GM19238 (cell line): ENCODE data around the gene HSD11B1.
"Not testable (repeated sequence)": the region's sequence is repeated elsewhere in the genome, so short reads cannot be mapped to it uniquely, and the experiment has no call there.

Source experiments
- DNase-seq: peaks from one replicate; pipeline ENCODE4 v3.0.0; 2011; ENCODE audit warnings: low spot score; ENCODE audit not compliant: insufficient read length

The HSD11B1 gene

GRCh38 chr1:209691237-209691636 lies 13.4 kb upstream of the HSD11B1 start:
- no peak for DNase-seq

GRCh38 chr1:209692296-209692695 lies 12.3 kb upstream of the HSD11B1 start:
- no peak for DNase-seq

GRCh38 chr1:209692745-209693504 lies 11.7 kb upstream of the HSD11B1 start:
- peak; percentile 56 for DNase-seq

GRCh38 chr1:209696673-209697072 lies 8.0 kb upstream of the HSD11B1 start:
- no peak for DNase-seq

- no peak for DNase-seq
These were observed 7.5 kb upstream of the HSD11B1 start for GRCh38 chr1:209697126-209697525.

DNA sequence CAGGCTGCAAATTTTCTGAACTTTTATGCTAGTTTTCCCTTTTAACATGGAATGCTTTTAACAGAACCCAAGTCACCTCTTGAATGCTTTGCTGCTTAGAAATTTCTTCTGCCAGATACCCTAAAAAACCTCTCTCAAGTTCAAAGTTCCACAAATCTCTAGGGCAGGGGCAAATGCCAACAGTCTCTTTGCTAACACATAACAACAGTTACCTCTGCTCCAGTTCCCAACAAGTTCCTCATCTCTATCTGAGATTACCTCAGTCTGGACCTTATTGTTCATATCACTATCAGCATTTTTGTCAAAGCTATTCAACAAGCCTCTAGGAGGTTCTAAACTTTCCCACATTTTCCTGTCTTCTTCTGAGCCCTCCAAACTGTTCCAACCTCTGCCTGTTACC lies 4.0 kb upstream of the HSD11B1 start:
- not testable (repeated sequence) for DNase-seq

DNA sequence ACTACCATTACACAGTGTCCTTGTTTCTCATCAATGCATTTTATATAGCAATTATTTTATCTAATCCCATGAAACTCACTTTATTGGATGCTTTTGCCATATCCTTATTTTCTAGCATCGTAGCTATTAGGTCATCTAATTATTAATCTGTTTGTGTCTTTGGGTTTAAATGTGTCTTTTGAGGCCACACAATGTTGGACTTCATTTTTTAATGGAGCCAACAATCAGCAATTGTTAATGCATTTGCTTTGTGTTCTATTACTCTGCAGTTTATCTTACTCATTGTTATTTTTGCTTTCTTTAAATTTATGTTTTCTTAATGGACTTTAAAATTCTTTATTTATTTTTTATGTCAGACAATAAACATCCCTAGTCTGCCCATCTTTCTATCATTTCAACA lies 1.8 kb upstream of the HSD11B1 start:
- DNase-seq: no peak

DNA sequence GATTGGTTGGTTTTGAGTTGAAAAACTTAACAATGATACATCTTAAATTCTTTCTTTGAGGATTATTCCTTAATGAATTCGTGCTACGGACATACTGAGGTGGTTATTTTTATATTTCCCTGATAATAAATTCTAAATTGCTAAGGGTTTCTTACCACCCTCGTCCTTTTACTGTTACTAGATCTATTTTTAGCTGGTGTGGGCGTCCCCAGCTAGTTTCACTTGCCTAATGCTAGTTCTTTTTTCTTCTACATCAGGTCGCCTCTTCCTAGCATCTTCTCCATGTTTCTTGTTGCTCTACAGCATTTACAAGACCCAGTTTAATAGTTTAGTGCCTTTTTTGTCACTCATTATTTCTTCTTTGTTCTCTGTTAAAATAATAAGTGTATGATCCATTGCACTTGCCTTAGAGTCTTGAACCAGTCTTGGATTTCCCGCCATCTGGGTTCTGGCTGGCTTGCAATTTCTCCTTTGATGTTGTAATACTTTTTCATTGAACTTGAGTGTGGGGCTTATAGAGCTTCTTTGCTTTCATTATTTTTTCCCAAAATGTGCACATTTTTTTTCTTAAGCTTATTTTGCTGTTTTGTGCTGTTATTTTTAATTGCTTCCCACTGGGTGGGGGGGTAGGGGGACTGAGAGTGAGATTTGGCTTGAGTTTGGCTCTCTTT lies 677 bp upstream of the HSD11B1 start:
- no peak for DNase-seq

- no peak for DNase-seq
These were observed 470 bp downstream of the HSD11B1 start for GRCh38 chr1:209705033-209705598.

GRCh38 chr1:209706622-209707021 lies 2.0 kb downstream of the HSD11B1 start:
- DNase-seq: no peak

DNA sequence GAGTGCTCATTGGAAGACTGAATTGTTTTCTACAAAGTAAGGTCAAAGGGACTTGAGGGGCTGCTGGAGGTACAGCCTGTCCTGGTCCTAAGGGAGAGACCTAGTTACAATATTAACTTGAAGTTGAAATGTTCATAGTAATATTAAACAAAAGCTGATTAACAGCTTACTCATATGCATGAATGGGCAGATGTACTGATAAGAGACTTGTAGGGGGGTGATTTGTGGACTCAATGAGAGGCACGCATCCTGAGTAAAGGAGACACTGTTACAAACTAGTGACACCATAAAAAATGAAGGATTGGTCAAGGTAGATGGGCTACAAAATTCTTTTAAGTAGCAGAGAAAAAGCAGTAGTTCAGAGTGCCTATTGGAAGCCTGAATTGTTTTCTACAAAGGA lies 2.7 kb downstream of the HSD11B1 start:
- DNase-seq: no peak

DNA sequence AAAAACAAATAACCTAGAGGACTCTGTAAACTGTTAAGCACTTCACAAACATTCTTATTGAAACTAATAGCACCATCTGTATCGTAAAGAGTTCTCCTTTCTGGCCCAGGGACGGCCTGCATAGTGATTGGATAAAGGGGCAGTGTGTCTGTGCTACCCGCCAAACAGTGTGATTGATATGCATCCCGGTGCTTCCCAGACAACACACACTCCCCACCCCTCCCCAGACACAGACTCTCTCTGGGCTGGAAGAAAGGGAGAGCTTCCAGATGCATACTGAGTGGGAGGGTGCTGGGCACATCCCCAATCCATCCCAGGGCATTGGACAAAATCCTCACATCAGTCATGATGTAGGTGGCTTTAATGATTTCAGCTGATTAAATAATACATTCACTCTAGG lies 3.7 kb downstream of the HSD11B1 start:
- no peak for DNase-seq

GRCh38 chr1:209710093-209710492 lies 5.4 kb downstream of the HSD11B1 start:
- no peak for DNase-seq

DNA sequence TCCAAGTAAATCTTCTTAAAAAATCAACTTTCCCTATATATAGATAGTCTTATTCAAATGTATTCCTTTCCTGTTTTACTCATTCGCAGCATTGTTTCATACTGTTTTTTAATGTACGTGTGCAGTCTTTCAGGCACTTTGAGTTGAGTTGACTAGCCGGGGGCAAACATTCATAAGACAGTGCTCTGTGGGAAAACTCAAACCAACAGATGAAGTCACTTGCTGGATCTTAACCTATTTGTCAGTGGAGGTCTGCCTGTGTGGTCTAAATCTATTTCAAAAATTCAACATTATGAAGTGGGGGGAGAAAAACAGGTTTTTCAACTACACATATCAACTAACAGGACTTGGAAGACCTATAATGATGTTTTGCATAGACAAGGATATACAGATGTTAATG lies 6.2 kb downstream of the HSD11B1 start:
- DNase-seq: no peak

GRCh38 chr1:209714338-209714737 lies 9.7 kb downstream of the HSD11B1 start:
- no peak for DNase-seq

- DNase-seq: no peak
These were observed 10.7 kb downstream of the HSD11B1 start for GRCh38 chr1:209715314-209715713.

DNA sequence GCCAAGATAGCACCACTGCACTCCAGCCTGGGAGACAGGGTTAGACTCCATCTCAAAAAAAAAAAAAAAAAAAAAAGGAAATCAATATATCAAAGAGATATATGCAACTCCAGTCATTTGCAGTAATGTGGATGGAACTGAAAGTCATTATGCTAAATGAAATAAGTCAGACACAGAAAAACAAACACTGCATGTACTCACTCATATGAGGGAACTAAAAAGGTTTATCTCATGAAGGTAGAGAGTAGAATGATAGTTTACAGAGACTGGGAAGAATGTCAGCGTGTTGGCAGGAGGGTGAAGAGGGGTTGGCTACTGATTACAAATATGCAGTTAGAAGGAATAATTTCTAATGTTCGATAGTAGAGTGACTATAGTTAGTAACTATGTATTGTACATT lies 13.2 kb downstream of the HSD11B1 start:
- no peak for DNase-seq

DNA sequence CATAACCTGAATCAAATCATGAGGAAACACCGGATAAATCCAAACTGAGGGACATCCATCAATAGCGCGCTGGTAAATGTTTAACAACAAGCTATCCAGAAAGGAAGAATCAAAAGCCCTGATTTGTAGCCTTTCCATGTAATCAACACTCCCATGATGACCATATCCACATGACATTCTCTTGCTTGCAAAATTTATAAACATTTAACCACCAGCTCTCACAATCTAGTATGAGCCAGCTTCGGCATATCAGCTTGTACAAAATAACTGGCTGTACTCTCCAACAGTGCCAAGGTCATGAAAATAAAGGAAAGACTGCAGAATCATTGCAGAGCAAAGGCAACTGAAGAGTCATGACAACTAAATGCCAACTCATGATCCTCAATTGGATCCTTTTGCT lies 15.7 kb downstream of the HSD11B1 start:
- DNase-seq: no peak

- DNase-seq: no peak
These were observed 16.2 kb downstream of the HSD11B1 start for GRCh38 chr1:209720826-209721225.

- DNase-seq: no peak
These were observed 16.7 kb downstream of the HSD11B1 start for GRCh38 chr1:209721323-209721722.

GRCh38 chr1:209723265-209723664 lies 18.6 kb downstream of the HSD11B1 start:
- no peak for DNase-seq

DNA sequence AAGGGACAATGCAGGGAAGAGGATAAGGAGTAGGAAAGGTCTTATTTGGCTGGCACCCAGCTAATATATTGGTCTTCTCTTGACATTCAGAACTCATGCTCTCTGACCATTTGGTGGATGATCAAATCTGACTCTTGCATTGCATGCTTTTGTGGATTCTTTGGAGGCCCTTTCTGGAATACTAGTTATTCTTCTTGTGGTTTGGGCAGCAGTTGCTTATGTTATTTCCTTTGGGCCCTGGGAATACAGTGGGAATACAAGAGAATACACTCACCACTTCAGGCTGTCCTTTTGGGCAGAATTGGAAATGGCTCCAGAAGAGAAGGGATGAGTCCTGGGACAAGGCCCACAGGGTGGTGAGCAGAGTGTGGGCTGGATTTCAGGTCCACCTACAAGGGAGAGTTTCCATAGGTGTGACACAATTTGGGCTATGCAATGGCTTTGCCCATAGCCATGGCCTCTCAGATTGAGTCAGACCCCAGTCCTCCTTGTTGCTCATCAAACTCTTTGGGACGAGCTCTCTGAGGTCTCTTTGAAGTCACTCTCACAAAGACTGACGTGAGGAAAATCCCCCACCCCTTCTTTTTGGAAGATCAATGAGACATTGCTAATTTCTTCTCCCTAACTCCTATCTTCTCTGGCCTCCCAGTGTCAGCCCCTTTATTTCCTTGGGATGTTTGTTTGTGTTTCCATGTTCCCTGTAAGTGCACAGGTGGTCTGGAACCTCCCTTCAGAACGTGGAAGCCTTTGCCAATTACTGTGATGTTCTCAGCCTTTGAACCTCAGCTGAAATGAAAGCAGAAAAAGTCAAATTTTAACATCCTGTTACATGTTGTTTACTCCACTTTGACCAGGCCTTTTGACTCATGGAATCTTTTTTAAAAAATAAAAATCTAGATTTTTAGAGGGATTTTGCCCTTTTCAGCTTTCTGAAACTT lies 19.4 kb downstream of the HSD11B1 start:
- DNase-seq: no peak
